Stimulated activated CD4-positive, alpha-beta T cell treated with anti-CD3 and anti-CD28 coated beads, Interleukin-2, amount 100 ng/mL, for 4 hours (primary cell): Measurements from ENCODE around the gene MATCAP1.

Source experiments
- DNase-seq: peaks from one replicate; pipeline ENCODE4 v3.0.0-alpha.2; 2020; ENCODE audit warnings: low read depth

Gene MATCAP1

GRCh38 chr16:67156143-67156844 lies 27.5 kb downstream of the MATCAP1 start:
- no peak for DNase-seq

- DNase-seq: peak; percentile 71
These were observed 28.2 kb downstream of the MATCAP1 start for GRCh38 chr16:67155295-67156142.

- no peak for DNase-seq
These were observed 29.0 kb downstream of the MATCAP1 start for GRCh38 chr16:67154578-67155294.

- no peak for DNase-seq
These were observed 32.2 kb downstream of the MATCAP1 start for GRCh38 chr16:67151431-67152097.

- no peak for DNase-seq
These were observed 32.8 kb downstream of the MATCAP1 start, which contains the start of gene B3GNT9 for GRCh38 chr16:67150833-67151396. B3GNT9 (minus strand) TSS chr16:67150998; CDS start chr16:67150485, 513 bp downstream.

GRCh38 chr16:67150047-67150832 lies 33.5 kb downstream of the MATCAP1 start:
- peak; percentile 63 for DNase-seq

GRCh38 chr16:67149276-67150046 lies 34.3 kb downstream of the MATCAP1 start:
- no peak for DNase-seq

GRCh38 chr16:67148656-67149275 lies 35.0 kb downstream of the MATCAP1 start:
- no peak for DNase-seq

GRCh38 chr16:67148221-67148620 lies 35.5 kb downstream of the MATCAP1 start:
- no peak for DNase-seq

GRCh38 chr16:67147437-67148140 lies 36.2 kb downstream of the MATCAP1 start:
- no peak for DNase-seq

- DNase-seq: no peak
These were observed 37.0 kb downstream of the MATCAP1 start for GRCh38 chr16:67146523-67147357.

- DNase-seq: no peak
These were observed 38.0 kb downstream of the MATCAP1 start for GRCh38 chr16:67145746-67146145.

GRCh38 chr16:67144943-67145342 lies 38.8 kb downstream of the MATCAP1 start:
- DNase-seq: no peak

- no peak for DNase-seq
These were observed 41.4 kb downstream of the MATCAP1 start for GRCh38 chr16:67142342-67142741.

GRCh38 chr16:67141391-67141790 lies 42.4 kb downstream of the MATCAP1 start:
- no peak for DNase-seq

GRCh38 chr16:67137605-67138004 lies 46.2 kb downstream of the MATCAP1 start:
- no peak for DNase-seq

GRCh38 chr16:67129422-67129821 lies 54.3 kb downstream of the MATCAP1 start:
- no peak for DNase-seq

GRCh38 chr16:67128887-67129286 lies 54.9 kb downstream of the MATCAP1 start:
- no peak for DNase-seq
